HFFc6 (cell line): ENCODE data around the gene POLR1H. TPM values are rescaled to one million over a fixed set of nuclear protein-coding genes. Genes with fewer than 3 reads are reported as not detected.

Source experiments
- DNase-seq: peaks from one replicate; pipeline ENCODE4 v3.0.0-alpha.2; 2018
- H3K27ac Mint-ChIP-seq: 2 replicates; pipeline ENCODE4 v1.8.0; 2020; ENCODE audit warnings: mild to moderate bottlenecking, mixed read lengths
- H3K27me3 Mint-ChIP-seq: 2 replicates; pipeline ENCODE4 v1.8.0; 2021; ENCODE audit warnings: mild to moderate bottlenecking, moderate library complexity, mixed read lengths; ENCODE audit not compliant: insufficient read depth
- H3K36me3 Mint-ChIP-seq: 2 replicates; pipeline ENCODE4 v1.8.0; 2021; ENCODE audit warnings: low read depth, mixed read lengths
- H3K4me1 Mint-ChIP-seq: 2 replicates; pipeline ENCODE4 v1.8.0; 2020; ENCODE audit warnings: low read depth, mixed read lengths
- H3K4me3 Mint-ChIP-seq: 2 replicates; pipeline ENCODE4 v1.8.0; 2020; ENCODE audit warnings: mild to moderate bottlenecking, moderate library complexity, mixed read lengths
- H3K9me3 Mint-ChIP-seq: 2 replicates; pipeline ENCODE4 v1.8.0; 2020; ENCODE audit warnings: mild to moderate bottlenecking, mixed read lengths
- total RNA-seq, 6 experiments: library from RNA; stranded (reverse); fragmentation: NEBNext Ultra II Directional; extraction: Animal tissue kit (Norgen Biotek cat#: 25700); gene quantifications; 2 replicates in 1 of 6; 3 replicates in 5 of 6; pipeline ENCODE4 v1.2.3, GENCODE V29; 2021
- TF ChIP-seq, protein P1 (sequence below): fragments of 200-600 bp; sonication (generic); IDR thresholded peaks from 2 replicates; pipeline ENCODE4 v1.5.0; 2021; ENCODE audit warnings: antibody characterized with exemption, mild to moderate bottlenecking

POLR1H gene
- total RNA-seq, 6 experiments from 2014 or later: 18.6 to 28.3 (median 23.9) TPM

DNA sequence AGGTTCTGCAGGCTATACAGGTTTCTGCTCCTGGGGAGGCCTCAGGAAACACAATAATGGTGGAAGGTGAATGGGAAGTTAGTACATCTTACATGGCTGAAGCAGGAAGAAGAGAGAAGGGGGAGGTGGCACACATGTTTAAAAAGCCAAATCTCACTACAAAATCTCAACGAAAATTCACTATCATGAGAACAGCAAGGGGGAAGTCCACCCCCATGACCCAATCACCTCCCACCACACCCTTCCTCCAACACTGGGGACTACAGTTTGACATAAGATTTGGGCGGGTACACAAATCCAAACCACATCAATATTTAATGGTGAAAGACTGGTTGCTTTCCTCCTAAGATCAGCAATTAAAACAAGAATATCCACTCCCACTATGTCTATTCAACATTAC, 13.8 kb upstream of the POLR1H start:
- H3K27ac Mint-ChIP-seq: no peak overlapping the region

DNA sequence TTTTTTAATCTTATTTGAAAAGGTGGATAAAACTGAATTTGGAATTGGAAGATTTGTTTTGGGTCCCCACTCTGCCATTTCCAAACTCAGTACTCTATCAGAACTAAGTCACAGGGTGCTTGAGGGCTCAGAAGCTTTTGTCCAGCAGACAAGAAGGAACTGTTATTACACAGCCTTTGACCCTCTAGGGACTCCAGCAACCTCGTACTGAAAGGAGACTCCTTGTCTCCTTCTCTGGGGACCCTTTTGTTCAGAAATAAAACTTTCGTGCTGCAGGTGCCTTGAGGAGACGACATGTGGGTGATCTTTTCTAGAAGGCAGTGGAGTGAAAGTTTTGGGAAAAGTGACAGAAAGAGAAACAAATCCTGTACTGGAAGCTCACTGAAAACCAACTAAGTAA, 7.4 kb upstream of the POLR1H start:
- Mint-ChIP-seq H3K4me1 (peaks cover 8% of the 10 kb centered on the region; the same call in 1 of the 2 replicates), H3K36me3 (no peaks in the 10 kb centered on the region), H3K27ac (no peak overlapping the region), H3K27me3 (no peaks in the 10 kb centered on the region; the same call in 1 of the 2 replicates), H3K9me3 (no peaks in the 10 kb centered on the region), H3K4me3 (no peak overlapping the region)
- no peak for DNase-seq
- TF ChIP-seq, protein P1, sequence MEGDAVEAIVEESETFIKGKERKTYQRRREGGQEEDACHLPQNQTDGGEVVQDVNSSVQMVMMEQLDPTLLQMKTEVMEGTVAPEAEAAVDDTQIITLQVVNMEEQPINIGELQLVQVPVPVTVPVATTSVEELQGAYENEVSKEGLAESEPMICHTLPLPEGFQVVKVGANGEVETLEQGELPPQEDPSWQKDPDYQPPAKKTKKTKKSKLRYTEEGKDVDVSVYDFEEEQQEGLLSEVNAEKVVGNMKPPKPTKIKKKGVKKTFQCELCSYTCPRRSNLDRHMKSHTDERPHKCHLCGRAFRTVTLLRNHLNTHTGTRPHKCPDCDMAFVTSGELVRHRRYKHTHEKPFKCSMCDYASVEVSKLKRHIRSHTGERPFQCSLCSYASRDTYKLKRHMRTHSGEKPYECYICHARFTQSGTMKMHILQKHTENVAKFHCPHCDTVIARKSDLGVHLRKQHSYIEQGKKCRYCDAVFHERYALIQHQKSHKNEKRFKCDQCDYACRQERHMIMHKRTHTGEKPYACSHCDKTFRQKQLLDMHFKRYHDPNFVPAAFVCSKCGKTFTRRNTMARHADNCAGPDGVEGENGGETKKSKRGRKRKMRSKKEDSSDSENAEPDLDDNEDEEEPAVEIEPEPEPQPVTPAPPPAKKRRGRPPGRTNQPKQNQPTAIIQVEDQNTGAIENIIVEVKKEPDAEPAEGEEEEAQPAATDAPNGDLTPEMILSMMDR: no peak

More for the DNA sequence above, 13.8 kb upstream of the POLR1H start:
- DNase-seq: no peak
- Mint-ChIP-seq H3K9me3 (no peaks in the 10 kb centered on the region), H3K4me1 (peaks cover 37% of the 10 kb centered on the region), H3K27me3 (no peaks in the 10 kb centered on the region; the same call in 1 of the 2 replicates), H3K4me3 (no peak overlapping the region), H3K36me3 (no peaks in the 10 kb centered on the region)
- TF ChIP-seq, protein P1: no peak

DNA sequence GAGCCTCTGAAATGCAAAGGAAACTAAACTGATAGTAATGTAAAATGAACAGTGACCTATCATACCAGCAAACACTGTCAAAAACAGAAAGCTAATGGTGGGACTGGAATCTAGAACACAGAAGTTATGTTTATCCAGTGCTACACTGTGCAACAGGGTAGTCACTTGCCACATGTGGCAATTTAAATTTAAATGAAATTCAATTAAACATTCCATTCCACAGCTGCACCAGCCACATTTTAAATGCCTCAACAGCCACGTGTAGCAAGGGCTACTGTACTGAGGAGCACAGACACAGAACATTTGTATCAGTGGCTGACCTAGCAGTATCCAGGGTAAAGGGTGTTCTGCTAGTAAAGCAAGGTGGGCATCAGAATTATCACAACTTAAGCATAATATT, 5.6 kb upstream of the POLR1H start:
- peaks cover 21% of the 10 kb centered on the region for H3K4me1 Mint-ChIP-seq
- TF ChIP-seq, protein P1: no peak
- no peaks in the 10 kb centered on the region for H3K9me3 Mint-ChIP-seq
- no peaks in the 10 kb centered on the region for H3K36me3 Mint-ChIP-seq
- H3K4me3 Mint-ChIP-seq: no peak overlapping the region
- peaks cover 2% of the 10 kb centered on the region; the same call in 1 of the 2 replicates for H3K27me3 Mint-ChIP-seq
- no peak for DNase-seq
- H3K27ac Mint-ChIP-seq: no peak overlapping the region

DNA sequence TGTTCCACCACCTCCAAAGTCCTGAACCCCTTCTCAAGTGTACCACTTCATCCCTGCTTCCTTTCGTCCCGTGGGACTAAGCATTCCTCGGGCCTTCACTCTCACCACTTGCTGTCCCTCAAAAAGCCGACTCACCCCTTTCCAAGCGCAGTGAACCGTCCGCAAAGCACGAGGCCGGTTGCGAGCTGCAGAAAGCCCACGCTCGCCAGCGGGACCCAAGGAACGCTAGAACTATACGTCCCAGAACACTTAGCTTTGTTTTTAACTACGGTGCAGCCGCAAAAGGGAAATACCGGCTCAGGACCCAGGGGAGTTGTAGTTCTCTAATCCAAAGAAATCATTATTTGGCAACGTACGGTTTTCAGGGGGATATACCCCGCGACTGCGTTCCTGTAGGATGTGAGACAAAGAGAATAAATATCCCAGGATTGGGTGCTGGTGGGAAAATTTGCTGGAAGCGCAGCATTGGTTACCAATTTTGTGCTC, 416 bp upstream of the POLR1H start:
- DNase-seq: peak; percentile 47
- Mint-ChIP-seq H3K27me3 (peaks cover 4% of the 10 kb centered on the region), H3K4me1 (peaks cover 38% of the 10 kb centered on the region), H3K4me3 (peak overlapping the region; percentile 98), H3K27ac (peak overlapping the region; percentile 95), H3K36me3 (peaks cover 22% of the 10 kb centered on the region), H3K9me3 (no peaks in the 10 kb centered on the region)
- TF ChIP-seq, protein P1: no peak

DNA sequence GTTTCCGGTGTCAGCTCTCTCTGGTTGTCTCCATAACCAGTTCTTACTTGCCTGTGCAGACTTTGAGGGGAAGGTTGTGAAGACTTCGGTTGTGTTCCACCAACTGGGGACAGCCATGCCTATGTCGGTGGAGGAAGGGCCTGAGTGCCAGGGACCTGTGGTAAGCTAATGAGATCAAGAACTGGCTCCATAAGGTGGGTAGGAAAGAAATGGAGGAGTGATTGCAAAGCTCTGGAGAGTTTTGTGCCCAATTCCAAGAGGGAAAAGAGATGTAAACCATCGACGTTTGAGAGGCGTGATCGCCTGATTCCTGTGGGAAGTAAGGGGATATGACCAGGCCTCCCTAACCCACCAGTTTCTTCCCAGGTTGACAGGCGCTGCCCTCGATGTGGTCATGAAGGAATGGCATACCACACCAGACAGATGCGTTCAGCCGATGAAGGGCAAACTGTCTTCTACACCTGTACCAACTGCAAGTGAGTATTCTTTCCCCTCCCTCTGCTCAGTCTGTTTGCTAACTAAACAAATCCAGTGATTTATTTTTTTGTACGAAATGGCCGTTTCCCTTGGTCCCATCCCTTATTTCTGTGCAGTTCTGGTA, 893 bp downstream of the POLR1H start:
- H3K9me3 Mint-ChIP-seq: no peaks in the 10 kb centered on the region
- H3K4me3 Mint-ChIP-seq: peak overlapping the region; percentile 98
- peaks cover 50% of the 10 kb centered on the region for H3K4me1 Mint-ChIP-seq
- peaks cover 8% of the 10 kb centered on the region for H3K27me3 Mint-ChIP-seq
- peak overlapping the region; percentile 95 for H3K27ac Mint-ChIP-seq
- peaks cover 22% of the 10 kb centered on the region for H3K36me3 Mint-ChIP-seq
- no peak for DNase-seq
- TF ChIP-seq, protein P1: no peak
